Measurements from ENCODE around the gene EID2B. TPM values are rescaled to one million over a fixed set of nuclear protein-coding genes. Genes with fewer than 3 reads are reported as not detected.

The EID2B gene
- total and polyA plus RNA-seq, 4 donors, result 0.75 to 6.0 (median 3.3) TPM

GRCh38 chr19:39554701-39555311, 22.2 kb upstream of the EID2B start:
- DNase-seq (no peak), ATAC-seq (ENCODE audit: low FRiP score) (no peak)
- Histone ChIP-seq H3K4me1 (ENCODE audit: control insufficient read depth in 1 of 2, insufficient read depth in 2 of 2, low read length in 2 of 2) (no peaks in the 10 kb centered on the region), H3K36me3 (ENCODE audit: control insufficient read depth in 1 of 2, insufficient read depth in 2 of 2, low read length in 1 of 2) (no peaks in the 10 kb centered on the region), H3K9me3 (ENCODE audit: control insufficient read depth, low read length) (no peaks in the 10 kb centered on the region), H3K27me3 (ENCODE audit: control insufficient read depth in 1 of 2, insufficient read depth in 2 of 2, low read length in 1 of 2) (no peaks in the 10 kb centered on the region), H3K27ac (ENCODE audit: low read depth in 1 of 2, low read length in 2 of 2) (no peak overlapping the region), H3K4me3 (ENCODE audit: low read length in 2 of 2) (no peak overlapping the region)
- intact Hi-C loops (cut with DNase I), result loop anchor here (5.0 kb wide), 2 partner anchors 212 to 412 kb away; no protein-coding TSS in a partner anchor
- 60 to 61% methylated on average over 4 of the region's 4 CpGs for WGBS, 2 donors

- H3K4me1 ChIP-seq (ENCODE audit: control insufficient read depth in 1 of 2, insufficient read depth in 2 of 2, low read length in 2 of 2), result no peaks in the 10 kb centered on the region
- no peak overlapping the region for H3K4me3 ChIP-seq (ENCODE audit: low read length in 2 of 2)
- ATAC-seq (ENCODE audit: low FRiP score) (no peak), DNase-seq (no peak)
- intact Hi-C loops (cut with DNase I), result loop anchor here (5.0 kb wide), 2 partner anchors 214 to 414 kb away; no protein-coding TSS in a partner anchor
- no peaks in the 10 kb centered on the region for H3K27me3 ChIP-seq (ENCODE audit: control insufficient read depth in 1 of 2, insufficient read depth in 2 of 2, low read length in 1 of 2)
- no peaks in the 10 kb centered on the region for H3K9me3 ChIP-seq (ENCODE audit: control insufficient read depth, low read length)
- WGBS, 2 donors, result 56 to 61% methylated on average over 7 of the region's 7 CpGs
- H3K36me3 ChIP-seq (ENCODE audit: control insufficient read depth in 1 of 2, insufficient read depth in 2 of 2, low read length in 1 of 2), result no peaks in the 10 kb centered on the region
- no peak overlapping the region for H3K27ac ChIP-seq (ENCODE audit: low read depth in 1 of 2, low read length in 2 of 2)
These were observed 20.5 kb upstream of the EID2B start for GRCh38 chr19:39553082-39553652.

- Histone ChIP-seq H3K4me3 (ENCODE audit: low read length in 2 of 2) (no peak overlapping the region), H3K36me3 (ENCODE audit: control insufficient read depth in 1 of 2, insufficient read depth in 2 of 2, low read length in 1 of 2) (no peaks in the 10 kb centered on the region), H3K27me3 (ENCODE audit: control insufficient read depth in 1 of 2, insufficient read depth in 2 of 2, low read length in 1 of 2) (no peaks in the 10 kb centered on the region), H3K27ac (ENCODE audit: low read depth in 1 of 2, low read length in 2 of 2) (no peak overlapping the region), H3K4me1 (ENCODE audit: control insufficient read depth in 1 of 2, insufficient read depth in 2 of 2, low read length in 2 of 2) (no peaks in the 10 kb centered on the region), H3K9me3 (ENCODE audit: control insufficient read depth, low read length) (no peaks in the 10 kb centered on the region)
- intact Hi-C loops (cut with DNase I), result loop anchor here (5.0 kb wide), 2 partner anchors 217 to 417 kb away; no protein-coding TSS in a partner anchor
- WGBS, 2 donors, result 81 to 82% methylated on average over 5 of the region's 5 CpGs
- DNase-seq, result no peak
- no peak for ATAC-seq (ENCODE audit: low FRiP score)
These were observed 17.5 kb upstream of the EID2B start for GRCh38 chr19:39550197-39550596.

- intact Hi-C loops (cut with DNase I), result loop anchor here in 1 of 2 donors (10.0 kb wide), 1 partner anchor 298 kb away; the partner anchor contains the start of gene FBL
- ATAC-seq (ENCODE audit: low FRiP score) (no peak), DNase-seq (no peak)
- Histone ChIP-seq H3K27me3 (ENCODE audit: control insufficient read depth in 1 of 2, insufficient read depth in 2 of 2, low read length in 1 of 2) (no peaks in the 10 kb centered on the region), H3K4me1 (ENCODE audit: control insufficient read depth in 1 of 2, insufficient read depth in 2 of 2, low read length in 2 of 2) (no peaks in the 10 kb centered on the region), H3K36me3 (ENCODE audit: control insufficient read depth in 1 of 2, insufficient read depth in 2 of 2, low read length in 1 of 2) (no peaks in the 10 kb centered on the region), H3K9me3 (ENCODE audit: control insufficient read depth, low read length) (no peaks in the 10 kb centered on the region), H3K27ac (ENCODE audit: low read depth in 1 of 2, low read length in 2 of 2) (no peak overlapping the region), H3K4me3 (ENCODE audit: low read length in 2 of 2) (no peak overlapping the region)
- WGBS, 2 donors, result 50 to 51% methylated on average over 8 of the region's 8 CpGs
These were observed 13.9 kb upstream of the EID2B start for GRCh38 chr19:39546599-39546998.

GRCh38 chr19:39544911-39545310, 12.3 kb upstream of the EID2B start:
- H3K27me3 ChIP-seq (ENCODE audit: control insufficient read depth in 1 of 2, insufficient read depth in 2 of 2, low read length in 1 of 2), result no peaks in the 10 kb centered on the region
- H3K4me1 ChIP-seq (ENCODE audit: control insufficient read depth in 1 of 2, insufficient read depth in 2 of 2, low read length in 2 of 2), result no peaks in the 10 kb centered on the region
- no peaks in the 10 kb centered on the region for H3K9me3 ChIP-seq (ENCODE audit: control insufficient read depth, low read length)
- DNase-seq (no peak), ATAC-seq (ENCODE audit: low FRiP score) (no peak)
- H3K4me3 ChIP-seq (ENCODE audit: low read length in 2 of 2), result no peak overlapping the region
- intact Hi-C loops (cut with DNase I), result loop anchor here in 1 of 2 donors (10.0 kb wide), 1 partner anchor 300 kb away; the partner anchor contains the start of gene FBL
- H3K27ac ChIP-seq (ENCODE audit: low read depth in 1 of 2, low read length in 2 of 2), result no peak overlapping the region
- 63 to 69% methylated on average over 1 of the region's 1 CpG for WGBS, 2 donors
- no peaks in the 10 kb centered on the region for H3K36me3 ChIP-seq (ENCODE audit: control insufficient read depth in 1 of 2, insufficient read depth in 2 of 2, low read length in 1 of 2)

- WGBS, 2 donors, result 72 to 76% methylated on average over 7 of the region's 7 CpGs
- Histone ChIP-seq H3K4me3 (ENCODE audit: low read length in 2 of 2) (no peak overlapping the region), H3K36me3 (ENCODE audit: control insufficient read depth in 1 of 2, insufficient read depth in 2 of 2, low read length in 1 of 2) (no peaks in the 10 kb centered on the region), H3K9me3 (ENCODE audit: control insufficient read depth, low read length) (no peaks in the 10 kb centered on the region), H3K27me3 (ENCODE audit: control insufficient read depth in 1 of 2, insufficient read depth in 2 of 2, low read length in 1 of 2) (no peaks in the 10 kb centered on the region), H3K4me1 (ENCODE audit: control insufficient read depth in 1 of 2, insufficient read depth in 2 of 2, low read length in 2 of 2) (no peaks in the 10 kb centered on the region), H3K27ac (ENCODE audit: low read depth in 1 of 2, low read length in 2 of 2) (no peak overlapping the region)
- ATAC-seq (ENCODE audit: low FRiP score), result no peak
- no peak for DNase-seq
- intact Hi-C loops (cut with DNase I), result loop anchor here in 1 of 2 donors (10.0 kb wide), 1 partner anchor 300 kb away; the partner anchor contains the start of gene FBL
These were observed 11.7 kb upstream of the EID2B start for GRCh38 chr19:39544226-39544903.

GRCh38 chr19:39543477-39543857, 10.8 kb upstream of the EID2B start:
- Histone ChIP-seq H3K36me3 (ENCODE audit: control insufficient read depth in 1 of 2, insufficient read depth in 2 of 2, low read length in 1 of 2) (no peaks in the 10 kb centered on the region), H3K27me3 (ENCODE audit: control insufficient read depth in 1 of 2, insufficient read depth in 2 of 2, low read length in 1 of 2) (no peaks in the 10 kb centered on the region), H3K27ac (ENCODE audit: low read depth in 1 of 2, low read length in 2 of 2) (no peak overlapping the region), H3K4me3 (ENCODE audit: low read length in 2 of 2) (no peak overlapping the region), H3K9me3 (ENCODE audit: control insufficient read depth, low read length) (no peaks in the 10 kb centered on the region), H3K4me1 (ENCODE audit: control insufficient read depth in 1 of 2, insufficient read depth in 2 of 2, low read length in 2 of 2) (no peaks in the 10 kb centered on the region)
- 79 to 85% methylated on average over 3 of the region's 3 CpGs for WGBS, 2 donors
- intact Hi-C loops (cut with DNase I), result loop anchor here in 1 of 2 donors (10.0 kb wide), 1 partner anchor 301 kb away; the partner anchor contains the start of gene FBL
- DNase-seq (no peak), ATAC-seq (ENCODE audit: low FRiP score) (no peak)

GRCh38 chr19:39542206-39542605, 9.6 kb upstream of the EID2B start:
- H3K36me3 ChIP-seq (ENCODE audit: control insufficient read depth in 1 of 2, insufficient read depth in 2 of 2, low read length in 1 of 2), result no peaks in the 10 kb centered on the region
- H3K27ac ChIP-seq (ENCODE audit: low read depth in 1 of 2, low read length in 2 of 2), result no peak overlapping the region
- DNase-seq, result no peak
- no peaks in the 10 kb centered on the region for H3K27me3 ChIP-seq (ENCODE audit: control insufficient read depth in 1 of 2, insufficient read depth in 2 of 2, low read length in 1 of 2)
- H3K9me3 ChIP-seq (ENCODE audit: control insufficient read depth, low read length), result no peaks in the 10 kb centered on the region
- H3K4me3 ChIP-seq (ENCODE audit: low read length in 2 of 2), result no peak overlapping the region
- no peak for ATAC-seq (ENCODE audit: low FRiP score)
- no peaks in the 10 kb centered on the region for H3K4me1 ChIP-seq (ENCODE audit: control insufficient read depth in 1 of 2, insufficient read depth in 2 of 2, low read length in 2 of 2)
- intact Hi-C loops (cut with DNase I), result loop anchor here in 1 of 2 donors (10.0 kb wide), 1 partner anchor 303 kb away; the partner anchor contains the start of gene FBL
- WGBS, 2 donors, result 53 to 71% methylated on average over 2 of the region's 2 CpGs

Measured in aorta (tissue), 5 donors.